ENCODE data around the gene GRK7.
"Not testable (repeated sequence)": the region's sequence is repeated elsewhere in the genome, so short reads cannot be mapped to it uniquely, and the experiment has no call there.

Gene GRK7

GRCh38 chr3:141796081-141796888 lies 33.1 kb downstream of the GRK7 start:
- DNase-seq: no peak

- no peak for DNase-seq
These were observed 33.9 kb downstream of the GRK7 start for GRCh38 chr3:141796889-141797781.

- DNase-seq: no peak
These were observed 34.7 kb downstream of the GRK7 start for GRCh38 chr3:141797819-141798447.

GRCh38 chr3:141798448-141798845 lies 35.2 kb downstream of the GRK7 start:
- no peak for DNase-seq

- no peak for DNase-seq
These were observed 39.3 kb downstream of the GRK7 start for GRCh38 chr3:141802316-141803077.

GRCh38 chr3:141803538-141803937 lies 40.3 kb downstream of the GRK7 start:
- not testable (repeated sequence) for DNase-seq

- DNase-seq: no peak
These were observed 41.2 kb downstream of the GRK7 start for GRCh38 chr3:141804447-141804777.

- no peak for DNase-seq
These were observed 41.8 kb downstream of the GRK7 start for GRCh38 chr3:141804778-141805639.

- DNase-seq: no peak
These were observed 44.2 kb downstream of the GRK7 start for GRCh38 chr3:141807277-141808033.

- DNase-seq: no peak
These were observed 45.4 kb downstream of the GRK7 start for GRCh38 chr3:141808586-141808985.

GRCh38 chr3:141810161-141810560 lies 47.0 kb downstream of the GRK7 start:
- no peak for DNase-seq

GRCh38 chr3:141811348-141811747 lies 48.1 kb downstream of the GRK7 start:
- no peak for DNase-seq

GRCh38 chr3:141812084-141812483 lies 48.9 kb downstream of the GRK7 start:
- no peak for DNase-seq

GRCh38 chr3:141812586-141812985 lies 49.4 kb downstream of the GRK7 start:
- no peak for DNase-seq
